SIG-M5 treated with dmso at 0.1 percent for 504 hours (cell line): ENCODE data around the gene AIP.
"Not testable (repeated sequence)": the region's sequence is repeated elsewhere in the genome, so short reads cannot be mapped to it uniquely, and the experiment has no call there.

Experiments
- DNase-seq: peaks from one replicate; lab custom pipeline; 2025; ENCODE audit not compliant: unreplicated experiment; lab: John Stamatoyannopoulos, UW

The AIP gene

DNA sequence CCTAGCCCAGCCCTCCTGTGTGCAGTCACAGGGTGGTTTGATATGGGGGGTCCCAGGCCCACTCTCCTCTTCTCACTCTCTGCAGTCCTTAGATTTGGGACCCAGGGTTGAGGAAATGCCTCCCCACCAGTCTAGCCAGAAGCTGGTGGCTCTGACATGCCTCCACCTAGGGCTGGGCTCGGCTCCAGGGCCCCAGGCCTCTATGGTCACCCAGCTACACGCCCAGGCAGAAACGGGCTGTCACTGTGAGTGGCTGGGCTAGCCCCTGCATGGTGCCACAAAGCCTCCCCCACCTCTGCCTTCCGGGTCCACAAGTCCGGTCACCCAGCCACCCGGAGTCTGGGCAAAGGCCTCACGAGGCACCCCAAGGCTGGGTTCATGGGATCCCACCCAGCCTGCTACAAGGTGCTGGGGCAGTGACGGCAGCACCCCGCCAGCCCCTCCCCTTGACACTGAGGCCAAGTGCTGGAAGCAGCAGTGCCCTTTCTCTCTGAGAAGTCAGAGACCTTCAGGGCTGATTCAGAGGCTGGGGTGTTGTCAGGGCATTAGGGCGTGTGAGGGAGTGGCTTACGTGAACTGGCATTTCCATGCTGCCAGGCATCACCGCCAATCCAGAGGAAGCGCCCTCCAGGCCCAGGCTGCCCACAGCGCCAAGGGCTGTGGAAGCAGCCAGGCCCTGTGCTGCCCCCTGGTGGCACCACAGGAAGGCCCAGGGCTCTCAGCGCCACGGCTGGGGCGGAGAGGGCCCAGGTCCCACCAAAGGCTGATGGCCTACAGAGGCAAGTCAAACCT lies 23.0 kb downstream of the AIP start:
- peak; percentile 88 for DNase-seq

DNA sequence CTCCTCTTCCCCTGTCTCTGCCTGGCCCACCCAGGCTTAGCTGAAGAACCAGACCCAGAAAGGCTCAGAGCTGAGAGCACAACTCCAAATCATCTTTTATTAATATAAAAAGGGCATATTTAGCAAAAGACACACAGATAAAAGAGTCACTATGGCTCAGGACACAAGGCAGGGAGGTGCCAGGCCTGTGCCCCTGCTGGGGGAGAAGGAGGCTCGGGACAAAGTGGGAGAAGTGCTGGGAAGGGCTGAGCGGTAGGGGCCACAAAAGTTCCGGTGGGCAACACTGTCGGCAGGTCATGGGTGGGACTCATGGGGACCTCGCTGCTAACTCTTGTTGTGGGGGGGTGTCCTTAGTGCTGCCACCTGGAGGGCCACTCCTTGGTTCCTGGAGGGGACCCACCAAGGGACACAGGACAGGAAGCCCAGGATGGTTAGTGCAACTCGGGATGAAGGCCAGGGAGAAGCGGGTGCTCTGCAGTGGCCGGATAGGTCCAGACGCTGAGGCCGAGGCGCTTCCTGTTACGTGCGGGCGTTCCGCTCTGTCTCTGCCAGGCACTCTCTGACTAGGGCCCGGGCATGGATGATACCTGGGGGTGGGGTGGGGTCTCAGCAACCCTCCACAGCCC lies 23.7 kb downstream of the AIP start:
- DNase-seq = no peak

DNA sequence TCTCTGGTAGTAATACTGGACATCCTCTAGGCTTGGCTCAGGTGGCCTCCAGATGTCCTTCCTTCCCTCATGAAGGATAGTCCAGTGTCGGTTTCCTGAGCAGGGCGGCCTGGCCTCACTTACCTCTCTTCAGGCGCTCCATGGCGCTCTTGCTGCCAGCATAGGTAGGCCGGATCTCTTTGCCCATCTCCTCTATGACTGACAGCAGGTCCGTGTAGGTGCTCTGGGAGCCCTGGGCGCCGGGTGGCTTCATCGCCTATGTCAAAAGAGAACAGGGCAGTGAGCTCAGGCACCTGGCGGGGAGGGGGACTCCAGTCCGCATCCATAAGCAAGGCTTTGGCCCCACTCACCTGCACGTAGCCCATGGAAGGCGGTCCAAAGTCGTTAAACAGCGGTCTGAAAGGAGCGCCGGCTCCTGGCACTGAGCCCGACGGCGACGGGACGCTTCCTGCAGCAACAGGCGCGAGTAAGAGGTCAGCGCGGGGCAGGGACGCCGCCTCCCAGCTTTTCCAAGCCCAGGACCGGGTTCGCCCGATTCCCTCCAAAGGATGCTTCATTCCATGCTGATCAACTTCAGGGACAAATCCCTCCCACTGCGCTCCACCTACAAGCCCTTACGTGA lies 24.5 kb downstream of the AIP start:
- no peak for DNase-seq

DNA sequence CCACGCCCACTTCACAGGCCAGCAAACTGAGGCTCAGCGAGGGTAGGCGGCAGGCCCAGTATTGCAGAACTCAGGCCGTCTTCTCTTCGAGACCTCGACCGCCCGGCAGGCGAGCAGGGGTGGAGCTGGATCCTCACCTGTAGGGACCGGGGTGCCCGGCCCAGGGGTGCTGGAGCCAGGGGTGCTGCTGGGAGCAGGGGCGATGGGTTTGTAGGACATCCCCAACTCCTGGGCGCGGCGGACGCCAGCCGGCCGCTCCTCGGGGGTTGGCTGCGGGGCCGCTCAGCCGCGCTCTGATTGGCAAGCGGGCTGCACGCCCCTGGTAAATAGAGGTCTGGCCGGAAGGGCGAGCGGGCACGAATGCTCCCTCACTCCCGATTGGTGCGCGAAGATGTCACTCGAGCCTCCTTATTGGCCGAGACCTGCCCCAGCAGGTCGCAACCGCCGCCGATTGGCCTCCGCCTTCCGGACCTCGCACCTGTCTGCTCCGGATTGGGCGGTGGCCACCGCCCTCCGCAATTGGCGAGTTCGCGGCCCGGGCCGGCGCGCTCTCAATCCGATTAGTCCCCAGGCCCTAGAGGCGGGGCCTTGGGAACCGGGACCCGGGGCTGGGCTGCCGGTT lies 25.1 kb downstream of the AIP start, which contains the start of gene CDK2AP2:
CDK2AP2 (minus strand) TSS at position 299 of the 622 bp plus-strand sequence; CDS start at position 219, 80 bp downstream.
- peak; percentile 97 for DNase-seq

DNA sequence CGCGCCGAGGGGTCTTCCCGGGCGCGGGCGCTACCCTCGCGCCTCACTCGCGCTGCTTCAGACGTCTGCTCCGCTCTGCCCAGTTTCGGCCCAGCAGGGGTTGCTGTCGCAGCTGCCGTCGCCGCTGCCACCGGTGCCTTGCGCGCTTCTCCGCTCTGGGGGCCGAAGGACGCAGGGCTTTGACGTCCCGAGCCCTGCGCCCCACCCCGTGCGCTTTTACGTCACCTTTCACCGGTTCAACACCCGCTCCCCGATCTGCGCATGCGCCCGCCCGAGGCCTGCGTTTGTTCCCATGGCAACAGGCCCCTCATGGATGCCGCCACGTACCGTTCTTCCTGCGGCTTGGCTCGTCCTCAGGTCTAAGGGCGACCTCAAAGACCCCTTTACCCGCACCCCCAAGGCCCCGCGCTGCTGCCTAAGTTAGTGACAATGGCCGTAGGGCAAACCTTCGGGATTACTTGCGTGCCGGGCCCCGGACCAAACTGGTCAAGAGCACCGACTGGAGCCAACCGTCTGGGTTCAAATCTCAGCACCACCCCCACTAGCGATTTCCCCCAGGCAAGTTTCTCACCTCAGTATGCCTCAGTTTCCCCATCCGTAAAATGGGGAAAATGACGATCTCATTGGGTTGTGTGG lies 25.8 kb downstream of the AIP start:
- DNase-seq = peak; percentile 92

DNA sequence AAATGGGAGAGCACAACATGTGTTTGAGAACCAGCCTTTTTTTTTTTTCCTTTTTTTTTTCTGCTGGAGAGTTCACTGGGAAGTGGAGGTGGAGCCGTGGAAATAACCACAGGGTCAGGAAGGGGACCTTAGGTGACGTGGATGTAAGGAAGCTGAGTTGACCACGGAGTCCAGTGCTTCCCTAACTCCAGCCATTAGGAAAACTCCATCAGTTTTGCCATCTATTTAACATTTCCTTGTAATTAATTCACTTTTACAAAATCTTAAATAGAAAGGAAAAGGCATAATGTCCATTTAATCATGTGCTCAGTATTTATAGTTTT lies 27.2 kb downstream of the AIP start:
- no peak for DNase-seq

DNA sequence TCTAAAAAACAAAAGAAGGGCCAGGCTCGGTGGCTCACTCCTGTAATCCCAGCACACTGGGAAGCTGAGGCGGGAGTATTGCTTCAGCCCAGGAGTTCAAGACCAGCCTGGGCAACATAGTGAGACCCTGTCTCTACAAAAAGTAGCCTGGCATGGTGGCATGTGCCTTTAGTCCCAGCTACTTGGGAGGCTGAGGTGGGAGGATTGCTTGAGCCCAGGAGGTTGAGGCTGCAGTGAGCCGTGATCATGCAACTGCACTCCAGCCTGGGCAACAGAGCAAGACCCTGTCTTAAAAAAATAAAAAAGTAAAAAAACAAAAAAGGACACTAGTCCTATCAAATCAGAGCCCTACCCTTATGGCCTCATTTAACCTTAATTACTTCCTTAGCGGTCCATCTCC lies 28.7 kb downstream of the AIP start:
- DNase-seq = not testable (repeated sequence)

DNA sequence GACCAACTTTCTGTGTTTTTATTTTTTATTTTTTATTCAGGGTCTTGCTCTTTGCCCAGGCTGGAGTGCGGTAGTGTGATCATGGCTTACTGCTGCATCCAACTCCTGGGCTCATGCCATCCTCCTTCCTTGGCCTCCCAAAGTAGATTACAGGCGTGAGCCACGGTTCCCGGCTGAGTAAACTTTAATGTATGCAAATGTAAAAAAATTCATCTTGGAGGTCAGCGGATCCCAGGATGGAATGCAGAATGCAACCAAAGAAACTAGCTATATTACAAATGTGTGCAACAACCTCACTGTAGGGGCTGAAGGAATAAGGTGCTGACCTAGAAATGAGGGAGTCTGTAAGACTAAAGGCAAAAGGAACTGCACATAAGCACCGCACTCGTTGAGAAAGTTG lies 31.3 kb downstream of the AIP start:
- DNase-seq = no peak

DNA sequence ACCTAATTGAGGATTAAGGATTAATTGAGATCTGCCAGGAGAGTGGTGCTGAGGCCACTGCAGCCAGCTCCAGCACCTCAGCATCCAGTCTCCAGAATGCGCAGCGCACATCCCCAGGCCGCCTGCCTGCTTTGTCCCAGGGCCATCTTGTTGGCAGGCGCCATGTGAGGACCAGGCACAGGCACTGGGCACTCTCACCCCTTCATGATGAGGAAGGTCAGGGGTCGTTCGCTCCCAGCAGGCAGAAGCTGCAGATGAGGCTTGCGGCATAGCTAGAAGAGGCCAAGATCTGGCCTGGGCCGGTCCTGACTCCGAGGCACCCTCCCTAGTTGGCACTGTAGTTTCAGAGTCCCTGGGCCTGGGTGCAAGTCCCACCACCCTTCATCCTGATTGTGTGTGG lies 34.0 kb downstream of the AIP start:
- DNase-seq = no peak

DNA sequence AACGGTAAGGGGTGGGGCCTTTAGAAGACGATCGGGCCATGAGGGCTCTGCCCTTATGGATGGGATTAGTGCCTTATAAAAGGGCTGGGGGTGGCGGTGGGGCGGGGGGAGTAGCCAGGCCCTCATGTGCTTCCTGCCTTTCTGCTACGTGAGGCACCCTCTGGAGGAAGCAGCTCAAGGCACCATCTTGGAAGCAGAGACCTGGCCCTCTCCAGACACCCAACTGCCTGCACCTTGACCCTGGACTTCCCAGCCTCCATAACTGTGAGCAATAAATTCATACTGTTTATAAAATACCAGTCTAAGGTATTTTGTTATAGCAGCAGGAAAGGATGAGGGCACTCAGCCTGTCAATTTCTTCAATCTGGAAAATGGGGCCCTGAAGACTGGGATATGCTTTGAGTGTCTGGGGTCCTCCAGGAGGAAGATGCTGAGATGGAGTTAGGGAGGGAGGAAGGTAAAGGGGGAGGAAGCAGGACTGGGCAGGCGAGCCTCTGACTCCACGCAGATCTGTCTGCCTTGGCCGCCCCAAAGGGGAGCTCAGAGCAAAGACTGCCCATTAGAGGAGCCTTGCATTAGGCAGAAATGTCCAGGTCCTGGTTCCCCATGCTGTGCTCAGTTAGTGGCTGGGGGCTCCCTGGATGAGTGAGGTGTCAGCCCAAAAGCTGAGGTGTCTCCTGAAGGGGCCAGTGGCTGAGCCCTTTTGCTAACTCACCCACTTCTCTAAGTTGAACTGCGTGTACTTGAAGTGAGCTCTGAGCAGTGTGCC lies 35.1 kb downstream of the AIP start:
- no peak for DNase-seq

DNA sequence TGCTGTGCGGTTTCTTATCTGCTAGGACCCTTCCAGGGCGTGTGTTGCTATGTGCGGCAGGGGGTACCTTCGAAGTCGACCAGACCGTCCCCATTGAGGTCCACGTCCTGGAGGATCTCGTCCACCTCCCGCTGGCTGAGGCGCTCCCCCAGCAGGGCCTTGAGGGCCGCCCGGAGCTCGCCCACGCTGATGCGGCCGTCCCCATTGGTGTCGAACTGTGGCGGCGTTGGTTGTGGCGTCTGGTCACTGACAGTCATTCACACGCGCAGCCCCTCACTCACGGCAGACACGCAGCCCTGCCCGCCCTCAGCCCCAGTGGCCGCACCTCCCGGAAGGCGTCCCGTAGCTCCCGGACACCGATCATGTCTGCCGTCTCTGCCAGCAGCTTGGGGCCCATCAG lies 36.9 kb downstream of the AIP start:
- no peak for DNase-seq

DNA sequence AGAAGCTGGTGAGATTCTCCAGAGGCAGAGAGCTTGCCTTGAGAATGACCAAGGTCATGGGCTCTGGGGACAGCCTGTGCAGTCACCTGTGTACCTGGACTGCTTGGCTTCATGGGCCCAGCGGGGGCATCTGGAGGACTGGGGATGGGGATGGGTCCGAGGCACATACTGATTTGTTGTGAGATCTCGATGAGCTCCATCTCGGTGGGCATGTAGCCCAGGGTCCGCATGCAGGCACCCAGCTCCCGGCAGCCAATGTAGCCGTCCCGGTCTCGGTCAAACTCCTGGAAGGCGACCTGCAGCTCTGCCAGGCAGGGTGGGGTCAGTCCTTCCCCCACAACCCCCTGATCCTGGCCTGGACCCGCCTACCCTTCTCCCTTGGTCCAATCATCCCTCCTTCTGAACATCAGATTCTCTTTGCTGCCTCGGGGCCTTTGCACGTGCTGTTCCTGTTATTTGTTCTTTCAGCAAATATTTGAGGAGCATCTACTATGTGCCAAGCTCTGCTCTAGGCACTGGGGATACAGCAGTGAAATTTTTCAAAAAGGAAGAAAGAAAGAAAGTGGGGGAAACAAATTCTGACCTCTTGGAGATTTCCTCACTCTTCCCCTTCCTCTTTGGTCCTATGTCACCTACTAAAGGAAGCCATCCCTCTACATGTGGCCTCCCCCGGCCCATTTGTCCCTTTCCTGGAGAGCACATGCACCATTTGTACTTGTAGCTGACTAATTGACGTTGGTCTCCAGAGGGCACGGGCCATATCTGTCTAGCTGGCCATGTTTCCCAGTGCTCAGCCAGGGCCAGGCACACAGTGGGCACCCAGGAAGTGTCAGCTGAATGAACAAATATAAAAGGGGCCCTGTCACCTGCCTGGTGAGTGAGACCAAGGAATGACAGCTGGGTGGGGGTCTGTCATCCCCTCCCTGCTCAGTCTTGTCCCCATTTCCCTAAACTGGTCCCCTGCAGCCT lies 38.3 kb downstream of the AIP start:
- DNase-seq = no peak

DNA sequence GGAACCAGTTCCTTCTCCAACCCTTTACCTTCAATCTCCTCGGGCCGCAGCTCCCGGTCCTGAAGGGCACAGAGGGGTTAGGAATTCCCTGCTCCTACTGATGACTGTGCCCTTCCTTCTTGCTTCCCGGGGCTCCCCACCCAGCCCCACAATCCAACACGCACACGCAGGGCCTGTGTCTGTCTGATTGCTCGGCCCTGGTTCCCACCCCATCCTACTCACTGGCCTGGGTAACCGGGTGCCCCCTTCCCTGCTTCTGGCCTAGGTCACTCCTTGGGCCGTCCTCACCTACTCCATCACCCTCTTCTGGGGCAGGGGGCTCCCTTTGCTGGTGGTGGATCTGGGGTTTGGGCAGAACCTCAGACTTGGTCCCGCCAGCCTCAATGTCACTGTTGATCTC lies 39.1 kb downstream of the AIP start:
- DNase-seq = no peak

DNA sequence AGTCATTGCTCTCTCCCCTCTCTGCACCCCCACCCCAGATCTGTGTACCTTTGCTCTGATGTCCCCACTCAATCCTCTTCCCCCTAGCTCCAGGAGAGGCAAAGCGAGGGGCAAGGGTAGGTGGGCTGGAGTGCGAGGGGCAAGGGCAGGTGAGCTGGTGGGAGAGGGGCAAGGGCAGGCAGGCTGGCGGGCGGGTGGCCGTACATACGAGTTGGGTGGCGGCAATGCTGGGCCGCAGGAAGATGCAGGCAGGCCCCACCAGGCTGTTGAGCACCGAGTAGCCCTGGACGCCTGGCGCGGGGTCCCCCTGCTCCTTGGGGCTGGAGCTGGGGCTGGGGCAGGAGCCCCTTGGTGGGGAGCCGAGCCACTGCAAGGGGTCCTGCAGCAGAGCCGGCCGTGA lies 39.5 kb downstream of the AIP start:
- DNase-seq = no peak

DNA sequence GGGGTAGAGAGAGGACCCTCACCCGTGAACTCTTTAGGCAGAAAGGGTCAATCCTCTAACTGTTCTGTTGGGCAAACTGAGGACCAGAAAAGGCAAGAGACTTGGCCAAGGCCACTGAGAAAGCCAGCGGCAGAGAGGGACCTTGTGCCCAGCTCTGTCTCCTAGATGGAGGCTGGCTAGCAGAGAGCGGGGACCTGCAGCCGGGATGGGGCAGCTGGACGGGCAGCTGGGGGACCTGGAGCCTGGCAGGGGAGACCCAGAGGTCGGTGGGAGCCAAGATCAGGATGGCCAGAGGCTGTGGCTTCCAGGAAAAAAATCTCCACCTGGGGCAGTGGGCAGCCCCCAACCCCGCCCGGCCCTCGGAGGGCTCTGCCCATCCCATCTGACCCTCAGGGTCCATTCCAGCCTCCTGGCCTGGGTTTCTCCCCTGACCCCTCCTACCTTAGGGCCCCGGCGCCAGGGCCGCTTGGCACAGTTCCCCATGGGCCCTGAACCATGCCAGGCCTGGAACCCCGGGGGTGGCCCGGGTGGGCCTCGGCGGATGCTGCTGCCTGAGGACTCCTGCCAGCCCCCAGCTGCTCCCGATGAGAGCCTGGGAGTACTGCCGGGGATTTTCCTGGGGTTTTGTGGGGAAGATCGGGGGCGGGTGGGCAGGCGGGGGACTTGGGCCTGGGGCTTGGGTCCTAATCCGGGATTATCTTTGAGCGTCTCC lies 40.2 kb downstream of the AIP start, which contains the start of gene CABP2:
CABP2 (minus strand) TSS at position 603 of the 712 bp plus-strand sequence; CDS start at position 483, 120 bp downstream.
- DNase-seq = no peak

DNA sequence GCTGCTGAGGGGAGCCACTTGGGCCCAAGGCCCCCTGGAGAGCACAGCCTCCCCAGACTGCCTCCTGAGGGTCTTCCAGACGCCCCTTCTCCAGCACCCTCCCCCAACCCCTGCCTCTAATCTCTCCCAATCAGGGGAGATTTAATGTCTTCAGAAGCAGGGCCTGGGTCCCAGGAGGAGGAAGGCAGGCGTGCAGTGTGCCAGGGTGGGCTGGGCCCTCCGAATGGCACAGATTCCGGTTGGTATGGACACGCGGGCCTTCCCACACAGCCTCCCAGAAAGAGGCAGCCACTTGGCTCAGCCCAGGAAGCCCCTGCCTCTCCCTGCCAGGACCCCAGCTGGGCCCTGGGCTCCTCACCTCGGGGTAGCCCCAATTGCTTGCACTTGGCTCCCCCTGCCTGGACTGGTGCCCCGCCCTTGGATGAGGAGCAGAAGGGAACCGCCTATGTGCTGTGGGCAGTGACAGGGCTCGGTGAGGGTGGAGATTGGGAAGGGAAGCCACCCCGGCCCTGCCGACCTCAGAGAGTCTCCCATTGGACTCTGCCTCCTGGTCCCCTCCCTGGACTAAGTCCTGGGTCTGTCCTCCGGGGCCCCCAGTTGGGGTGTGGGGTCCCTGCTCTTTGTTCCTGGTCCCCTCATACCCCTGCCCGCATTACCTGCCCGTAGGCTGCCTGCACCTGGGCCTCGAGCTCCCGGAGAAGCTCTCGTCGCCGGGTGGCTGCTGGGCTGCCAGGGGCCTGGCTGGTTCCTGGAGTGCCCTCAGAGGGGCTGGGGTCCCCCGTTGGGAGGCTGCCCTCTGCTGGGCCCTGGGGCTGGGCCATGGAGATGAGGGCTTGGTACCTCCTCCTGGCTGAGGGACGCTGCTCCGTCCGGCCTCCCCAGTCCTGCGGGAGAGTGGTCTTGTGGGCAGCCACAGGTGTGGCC lies 41.0 kb downstream of the AIP start:
- no peak for DNase-seq

DNA sequence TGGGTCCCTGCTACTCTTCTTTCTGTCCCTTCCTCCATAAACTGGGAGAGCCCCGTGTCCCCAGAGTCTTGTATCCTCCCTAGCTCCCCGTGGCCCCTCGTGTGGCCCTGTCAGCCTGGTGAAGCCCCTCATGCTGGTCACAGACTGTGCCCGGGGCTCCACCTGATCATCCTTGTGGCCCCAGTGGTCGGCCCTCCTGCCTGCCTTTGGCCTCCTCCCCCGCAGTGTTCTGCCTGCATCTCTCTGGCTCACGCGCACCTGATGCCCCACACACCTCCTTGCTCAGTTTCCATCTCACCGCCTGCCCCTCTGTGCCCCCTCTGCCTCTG lies 41.6 kb downstream of the AIP start:
- no peak for DNase-seq
